HG03064 (cell line): ENCODE measurements around the gene ANKRA2.

Experiments
- ATAC-seq: cut with Tn5 transposase; IDR thresholded peaks from one replicate; pipeline ENCODE4 v1.9.1; 2021; ENCODE audit warnings: low read depth; ENCODE audit not compliant: unreplicated experiment

ANKRA2 gene

GRCh38 chr5:73565139-73565968 is at the start of gene ANKRA2, which contains the start of gene UTP15:
TSS of gene ANKRA2 (minus strand) at chr5:73565639. CDS start at chr5:73562881, 2,758 bp downstream.
TSS of gene UTP15 (plus strand) at chr5:73565743. CDS start at chr5:73567345, 1,602 bp downstream.
- ATAC-seq, result peak; percentile 97

GRCh38 chr5:73615085-73615484 is 49.6 kb upstream of the ANKRA2 start:
- no peak for ATAC-seq

- no peak for ATAC-seq
Measured at GRCh38 chr5:73612799-73613198, 47.4 kb upstream of the ANKRA2 start.

- ATAC-seq, result no peak
Measured at GRCh38 chr5:73607228-73607627, 41.8 kb upstream of the ANKRA2 start.

- ATAC-seq, result no peak
Measured at GRCh38 chr5:73606206-73606753, 40.8 kb upstream of the ANKRA2 start.

- ATAC-seq, result no peak
Measured at GRCh38 chr5:73605223-73606087, 40.0 kb upstream of the ANKRA2 start.

- ATAC-seq, result no peak
Measured at GRCh38 chr5:73603998-73604397, 38.6 kb upstream of the ANKRA2 start.

GRCh38 chr5:73599380-73599779 is 33.9 kb upstream of the ANKRA2 start:
- no peak for ATAC-seq

- no peak for ATAC-seq
Measured at GRCh38 chr5:73596705-73597328, 31.4 kb upstream of the ANKRA2 start.

GRCh38 chr5:73592551-73592950 is 27.1 kb upstream of the ANKRA2 start:
- ATAC-seq, result no peak

GRCh38 chr5:73591698-73592501 is 26.5 kb upstream of the ANKRA2 start:
- no peak for ATAC-seq

GRCh38 chr5:73591102-73591695 is 25.8 kb upstream of the ANKRA2 start:
- peak; percentile 55 for ATAC-seq

GRCh38 chr5:73587923-73588322 is 22.5 kb upstream of the ANKRA2 start:
- ATAC-seq, result peak; percentile 71

GRCh38 chr5:73582285-73583145 is 17.1 kb upstream of the ANKRA2 start:
- no peak for ATAC-seq

GRCh38 chr5:73565969-73566547 is 619 bp upstream of the ANKRA2 start:
- no peak for ATAC-seq

GRCh38 chr5:73564675-73565074 is 764 bp downstream of the ANKRA2 start:
- peak; percentile 3 for ATAC-seq

GRCh38 chr5:73564018-73564417 is 1.4 kb downstream of the ANKRA2 start:
- ATAC-seq, result no peak

- no peak for ATAC-seq
Measured at GRCh38 chr5:73558950-73559349, 6.5 kb downstream of the ANKRA2 start.
